Measurements from ENCODE around the gene KSR1.
"Not testable (repeated sequence)": the region's sequence is repeated elsewhere in the genome, so short reads cannot be mapped to it uniquely, and the experiment has no call there.

KSR1 gene

DNA sequence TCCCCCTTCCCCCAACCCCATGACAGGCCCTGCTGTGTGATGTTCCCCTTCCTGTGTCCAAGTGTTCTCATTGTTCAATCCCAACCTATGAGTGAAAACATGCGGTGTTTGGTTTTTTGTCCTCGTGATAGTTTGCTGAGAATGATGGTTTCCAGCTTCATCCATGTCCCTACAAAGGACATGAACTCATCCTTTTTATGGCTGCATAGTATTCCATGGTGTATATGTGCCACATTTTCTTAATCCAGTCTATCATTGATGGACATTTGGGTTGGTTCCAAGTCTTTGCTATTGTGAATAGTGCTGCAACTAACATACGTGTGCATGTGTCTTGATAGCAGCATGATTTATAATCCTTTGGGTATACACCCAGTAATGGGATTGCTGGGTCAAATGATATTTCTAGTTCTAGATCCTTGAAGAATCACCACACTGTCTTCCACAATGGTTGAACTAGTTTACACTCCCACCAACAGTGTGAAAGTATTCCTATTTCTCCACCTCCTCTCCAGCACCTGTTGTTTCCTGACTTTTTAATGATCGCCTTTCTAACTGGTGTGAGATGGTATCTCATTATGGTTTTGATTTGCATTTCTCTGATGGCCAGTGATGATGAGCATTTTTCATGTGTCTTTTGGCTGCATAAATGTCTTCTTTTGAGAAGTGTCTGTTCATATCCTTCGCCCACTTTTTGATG lies 28.9 kb upstream of the KSR1 start:
- not testable (repeated sequence) for DNase-seq

DNA sequence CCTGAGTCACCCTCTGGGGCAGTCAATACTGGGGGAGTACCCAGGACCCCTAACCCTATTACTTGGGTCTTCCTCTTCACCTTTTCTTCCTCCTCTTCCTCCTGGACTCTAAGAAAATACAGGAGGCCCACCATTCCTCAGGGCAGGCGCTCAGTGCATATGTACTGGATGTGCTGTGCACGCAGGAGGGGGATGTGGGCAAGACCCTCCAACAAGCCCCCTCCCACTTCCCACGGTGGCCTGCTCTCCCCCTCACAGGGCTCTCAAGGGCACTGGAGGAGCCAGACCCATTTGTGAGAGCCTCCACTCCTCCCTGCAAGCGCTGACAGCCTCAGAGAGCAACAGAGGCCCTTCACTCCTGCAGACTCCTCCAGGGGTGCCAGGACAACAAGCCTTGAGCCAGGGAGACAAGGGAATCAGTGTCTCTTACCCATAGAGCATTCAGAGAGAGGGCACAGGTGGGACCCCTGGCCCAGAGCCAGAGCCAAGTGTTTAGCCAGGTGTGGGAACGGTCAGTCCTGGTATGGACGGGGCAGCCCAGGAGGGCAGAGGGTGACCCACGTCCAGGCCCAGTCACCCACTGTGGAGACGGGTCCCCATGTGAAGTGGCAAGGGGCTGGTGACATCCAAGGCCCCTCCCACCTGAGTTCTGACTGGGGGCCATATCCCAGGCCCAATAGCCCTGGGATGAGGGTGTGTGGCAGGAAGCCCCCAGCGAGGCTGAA lies 27.3 kb upstream of the KSR1 start:
- DNase-seq: no peak

DNA sequence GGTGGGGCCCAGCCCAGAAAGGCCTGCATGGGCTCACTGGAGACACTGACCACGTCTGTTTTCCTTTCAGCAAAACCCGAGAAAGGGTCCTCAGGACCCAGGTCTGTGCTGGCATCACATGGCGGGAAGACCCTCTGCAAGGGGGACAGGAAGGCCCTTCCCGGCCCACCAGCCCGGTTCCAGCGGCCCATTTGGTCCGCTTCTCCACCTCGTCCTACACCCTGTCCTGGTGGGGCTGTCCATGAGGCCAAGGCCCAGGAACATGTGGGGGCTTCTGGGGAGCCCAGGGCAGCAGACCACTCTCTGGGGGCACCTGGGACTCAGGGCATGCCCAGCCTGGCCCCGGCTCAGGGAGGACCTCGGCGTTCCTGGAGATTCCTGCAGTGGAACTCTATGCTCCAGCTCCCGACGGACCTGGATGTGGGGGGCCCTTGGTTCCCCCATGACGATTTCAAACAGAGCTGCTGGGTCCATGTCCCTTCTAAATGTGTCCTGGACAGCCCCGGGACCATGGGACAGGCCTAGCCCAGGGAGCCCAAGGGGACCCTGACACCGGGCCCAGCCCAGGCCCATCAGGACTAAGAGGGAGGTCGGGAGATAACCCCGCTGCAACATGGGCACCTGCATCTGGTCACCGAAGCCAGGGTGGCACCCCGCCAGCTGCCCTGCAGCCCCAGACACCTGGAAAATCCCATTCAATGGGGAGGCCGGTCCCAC lies 26.4 kb upstream of the KSR1 start:
- no peak for DNase-seq

DNA sequence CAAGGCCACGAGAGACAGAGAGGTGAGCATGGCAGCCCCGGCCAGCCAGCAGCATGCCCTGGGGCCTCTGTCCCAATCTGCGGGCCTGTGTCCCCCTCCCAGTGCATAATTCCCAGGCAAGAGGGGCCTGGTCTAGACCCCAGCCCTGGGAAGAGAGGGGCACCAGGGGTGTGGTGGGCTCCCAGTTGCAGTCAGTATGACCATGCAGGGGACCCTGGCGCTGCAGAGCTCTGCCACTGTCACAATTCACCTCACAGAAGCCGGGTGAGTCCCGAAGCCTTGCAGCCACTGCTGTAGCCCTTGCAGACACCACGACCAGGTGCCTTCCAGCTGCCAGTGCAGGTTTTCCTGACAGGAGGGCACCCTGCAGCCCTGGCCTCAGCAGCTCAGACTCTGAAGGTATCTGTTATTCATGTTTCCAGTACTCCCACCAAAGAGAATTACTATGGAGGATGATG lies 25.8 kb upstream of the KSR1 start:
- DNase-seq: no peak

DNA sequence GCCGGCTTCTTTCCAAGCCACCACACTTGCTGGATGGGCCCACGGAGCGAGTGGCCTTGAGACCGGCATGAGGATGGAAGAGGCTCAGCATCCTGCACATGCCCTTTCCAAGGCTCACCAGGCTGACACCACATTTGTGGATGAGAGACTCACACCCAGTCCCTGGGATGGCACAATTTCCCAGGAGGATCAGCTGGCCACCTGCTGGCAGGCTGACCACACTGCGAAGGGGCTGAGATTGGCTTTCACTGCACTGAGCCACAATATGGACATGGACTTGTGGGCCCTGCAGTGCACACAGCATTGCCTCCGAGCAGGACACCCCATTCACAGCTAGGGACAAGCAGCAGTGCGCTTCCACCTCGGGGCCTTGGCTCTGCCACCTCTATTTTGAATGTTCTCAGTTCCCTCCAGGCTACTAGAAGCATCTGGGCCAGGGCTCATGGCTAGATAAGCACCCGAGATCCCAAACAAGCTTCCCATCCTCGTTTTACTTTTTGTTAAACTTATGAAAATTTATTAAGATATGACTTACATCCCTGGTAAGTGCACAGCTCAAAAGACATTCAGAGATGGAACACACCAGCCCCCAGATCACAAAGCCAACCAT lies 25.3 kb upstream of the KSR1 start:
- DNase-seq: peak; percentile 74

DNA sequence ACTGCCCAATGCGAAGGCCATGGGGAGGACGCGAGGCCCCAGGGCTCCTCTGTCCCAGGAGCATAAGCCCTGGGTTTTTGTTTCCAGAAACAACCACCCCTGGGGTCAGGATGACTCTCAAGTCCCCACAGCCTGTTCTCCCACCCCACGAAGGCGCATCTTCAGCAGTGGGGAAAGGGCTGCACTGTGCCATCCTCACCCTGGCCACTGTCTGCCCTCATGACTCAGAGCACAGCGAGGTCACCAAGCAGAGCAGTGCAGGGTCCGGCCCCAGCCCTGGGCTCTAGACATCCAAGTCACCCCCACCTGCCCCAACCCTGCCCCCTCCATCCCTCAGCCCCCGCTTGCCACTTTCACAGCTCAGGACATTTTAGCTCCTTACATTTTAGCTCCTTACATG lies 22.7 kb upstream of the KSR1 start:
- DNase-seq: no peak

DNA sequence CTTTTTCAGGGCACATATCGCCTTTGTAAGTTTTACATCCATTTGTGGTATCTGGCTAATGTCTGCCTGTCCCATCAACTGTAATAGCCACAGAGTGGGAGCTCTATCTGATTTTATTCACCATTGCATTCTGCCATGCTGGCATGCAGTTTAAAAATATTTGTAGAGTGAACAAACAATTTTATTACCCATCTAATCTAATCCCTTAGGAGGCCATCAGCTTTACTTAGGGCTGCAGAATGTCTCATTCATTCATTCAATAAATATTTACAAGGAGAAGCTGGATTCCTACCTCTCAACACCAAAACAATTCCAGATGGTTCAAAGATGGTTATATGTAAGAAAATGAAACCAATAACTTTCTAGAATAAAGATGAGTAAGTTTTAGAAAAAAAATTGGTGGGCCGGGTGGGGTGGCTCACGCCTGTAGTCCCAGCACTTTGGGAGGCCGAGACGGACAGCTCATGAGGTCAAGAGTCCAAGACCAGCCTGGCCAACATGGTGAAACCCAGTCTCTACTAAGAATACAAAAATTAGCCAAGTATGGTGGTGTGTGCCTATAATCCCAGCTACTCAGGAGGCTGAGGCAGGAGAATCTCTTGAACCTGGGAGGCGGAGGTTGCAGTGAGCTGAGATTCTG lies 20.7 kb upstream of the KSR1 start:
- not testable (repeated sequence) for DNase-seq

DNA sequence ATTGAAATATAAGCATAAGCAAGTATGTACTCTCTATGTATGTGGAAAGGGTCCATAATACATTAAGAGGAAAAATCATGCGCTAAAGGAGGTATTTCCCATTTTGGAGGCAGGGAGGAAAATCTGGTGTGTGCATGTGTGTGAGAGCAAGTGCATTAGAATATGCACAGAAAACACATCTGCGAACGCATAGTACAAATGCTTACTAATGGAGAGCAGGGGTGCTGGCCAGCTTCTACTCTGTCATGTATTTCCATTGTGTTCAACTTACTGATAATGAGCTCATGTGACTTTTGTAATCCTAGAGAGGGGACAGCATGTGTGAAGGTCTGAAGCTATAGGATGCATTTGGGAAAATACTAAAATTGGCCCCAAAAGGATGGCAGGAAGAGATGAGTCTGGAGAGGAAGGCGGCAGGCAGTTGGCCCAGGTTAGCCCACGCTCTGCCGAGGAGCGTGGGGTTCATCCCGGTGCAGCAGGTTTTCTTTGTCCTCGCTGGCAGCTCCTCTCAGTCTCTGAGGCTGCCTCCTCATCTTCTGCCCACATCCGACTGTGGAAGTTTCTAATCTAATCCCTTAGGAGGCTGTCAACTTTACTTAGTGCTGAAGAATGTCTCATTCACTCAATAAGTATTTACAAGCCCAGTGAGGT lies 17.8 kb upstream of the KSR1 start:
- DNase-seq: no peak

DNA sequence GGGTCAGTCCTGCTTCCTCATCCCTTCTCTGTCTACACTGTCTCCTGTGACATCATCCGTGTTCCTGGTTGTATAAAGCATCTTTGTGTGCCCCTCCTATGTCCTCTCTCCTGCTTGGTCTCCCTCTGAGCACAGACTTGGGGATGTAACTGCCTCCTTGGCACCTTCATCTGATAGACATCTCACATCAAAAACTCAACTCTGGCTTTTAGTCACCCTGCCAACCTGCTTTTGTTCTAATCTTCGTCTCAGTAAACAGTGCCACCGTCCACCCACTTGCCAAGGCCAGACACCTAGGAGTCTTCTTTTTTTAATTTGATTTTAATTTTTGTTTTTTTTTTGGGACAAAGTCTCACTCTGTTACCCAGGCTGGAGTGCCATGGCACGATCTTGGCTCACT lies 16.9 kb upstream of the KSR1 start:
- no peak for DNase-seq

DNA sequence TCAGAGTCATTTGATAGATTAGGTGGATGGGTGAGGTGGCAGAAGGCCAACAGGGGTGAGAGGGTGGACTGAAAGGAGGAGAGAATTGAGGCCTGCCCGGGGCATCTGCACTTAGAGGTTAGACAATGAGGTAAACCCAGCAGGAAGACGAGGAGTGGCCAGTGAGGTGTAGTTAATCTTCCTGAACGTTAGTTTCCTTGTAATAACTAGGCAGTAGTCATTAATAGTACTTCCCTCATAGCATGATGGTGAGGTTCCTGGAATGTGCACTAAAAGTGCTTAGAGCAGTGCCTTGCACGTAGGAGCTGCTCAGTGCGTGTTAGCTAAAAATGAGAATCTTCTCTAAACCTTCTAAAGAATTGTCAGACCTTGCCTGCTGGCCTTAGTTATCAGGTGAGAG lies 13.5 kb upstream of the KSR1 start:
- no peak for DNase-seq

DNA sequence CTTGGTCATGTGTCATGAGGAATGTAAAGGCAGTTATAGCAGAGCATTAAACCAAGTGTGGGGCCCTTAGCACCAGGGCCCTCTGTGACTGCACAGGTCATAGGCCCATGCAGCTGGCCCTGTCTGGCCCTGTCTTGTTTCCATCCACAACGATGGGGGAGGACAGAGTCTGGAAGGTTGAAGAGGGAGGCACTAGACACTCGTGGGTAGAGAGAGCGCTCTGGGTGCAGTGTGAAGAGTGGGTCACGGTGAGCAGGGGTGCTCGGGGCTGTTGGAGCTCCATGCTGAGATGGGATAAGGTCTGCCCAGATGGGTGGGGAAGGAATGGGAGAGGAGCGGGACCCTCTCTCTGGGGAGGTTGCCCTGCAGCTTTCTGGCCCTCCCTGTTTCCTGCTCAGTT lies 12.8 kb upstream of the KSR1 start:
- no peak for DNase-seq

DNA sequence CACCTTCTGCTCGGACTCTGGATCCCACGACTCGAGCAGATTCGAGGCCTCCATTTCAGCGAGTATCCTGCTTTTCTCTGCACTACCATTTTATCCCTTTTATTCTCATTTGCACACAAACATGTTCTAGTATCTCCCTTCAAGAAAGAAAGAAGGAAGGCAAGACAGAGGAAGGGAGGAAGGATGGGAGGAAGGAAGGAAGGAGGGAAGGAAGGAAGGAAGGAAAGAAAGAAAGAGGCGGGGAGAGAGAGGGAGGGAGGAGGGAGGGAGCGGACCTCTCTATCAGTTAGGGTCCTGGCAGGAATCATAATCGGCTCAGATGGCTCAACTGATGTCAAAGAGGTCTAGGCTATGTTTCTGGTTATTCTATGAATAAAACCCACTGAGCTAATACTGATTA lies 10.3 kb upstream of the KSR1 start:
- DNase-seq: no peak

DNA sequence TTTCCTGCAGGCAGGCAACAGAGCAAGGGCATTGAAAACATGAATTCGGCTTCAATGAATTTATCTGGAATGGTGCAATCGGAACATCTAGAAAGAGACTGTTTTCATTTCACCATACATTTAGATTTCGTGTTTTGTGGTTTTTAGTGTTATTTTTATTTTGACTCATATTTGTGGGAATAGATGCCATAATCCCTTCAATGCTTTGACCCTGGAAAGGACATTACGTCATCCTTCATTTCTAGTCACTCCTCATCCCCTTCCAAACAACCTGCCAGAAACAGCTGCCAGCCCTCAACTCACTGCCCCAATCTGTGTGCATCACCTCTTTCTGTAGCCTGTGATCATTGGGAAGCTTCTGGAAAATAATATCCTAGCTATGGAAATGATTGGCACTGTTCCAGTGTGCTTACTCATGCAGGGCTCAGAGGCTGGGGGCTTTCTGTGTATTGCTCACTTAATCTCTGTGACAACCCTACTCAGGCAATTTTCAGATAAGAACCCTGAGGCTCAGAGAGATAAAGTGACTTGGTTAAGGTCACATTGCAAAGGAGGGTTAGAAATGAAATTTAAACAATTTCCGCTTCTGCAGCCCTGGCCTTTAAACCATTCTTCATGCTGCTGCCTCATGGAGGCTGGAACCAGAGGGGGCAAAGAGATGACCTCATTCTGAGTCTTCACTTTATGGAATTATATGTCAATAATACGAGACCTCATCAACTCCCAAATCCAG lies 9.5 kb upstream of the KSR1 start:
- DNase-seq: no peak

DNA sequence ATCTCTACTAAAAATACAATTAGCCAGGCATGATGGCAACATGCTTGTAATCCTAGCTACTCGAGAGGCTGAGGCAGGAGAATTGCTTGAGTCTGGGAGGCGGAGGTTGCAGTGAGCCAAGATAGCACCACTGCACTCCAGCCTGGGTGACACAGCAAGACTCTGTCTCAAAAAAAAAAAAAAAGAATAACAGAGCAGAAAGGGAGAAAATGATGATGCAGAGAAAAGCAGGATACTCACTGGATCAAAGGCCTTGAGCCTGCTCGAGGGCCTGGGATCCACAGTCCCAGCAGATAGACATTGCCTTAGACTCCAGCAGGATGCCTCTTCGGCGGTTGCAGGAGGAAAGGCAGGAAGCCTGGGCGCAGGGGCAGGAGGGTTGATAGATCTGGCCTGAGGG lies 7.7 kb upstream of the KSR1 start:
- not testable (repeated sequence) for DNase-seq

DNA sequence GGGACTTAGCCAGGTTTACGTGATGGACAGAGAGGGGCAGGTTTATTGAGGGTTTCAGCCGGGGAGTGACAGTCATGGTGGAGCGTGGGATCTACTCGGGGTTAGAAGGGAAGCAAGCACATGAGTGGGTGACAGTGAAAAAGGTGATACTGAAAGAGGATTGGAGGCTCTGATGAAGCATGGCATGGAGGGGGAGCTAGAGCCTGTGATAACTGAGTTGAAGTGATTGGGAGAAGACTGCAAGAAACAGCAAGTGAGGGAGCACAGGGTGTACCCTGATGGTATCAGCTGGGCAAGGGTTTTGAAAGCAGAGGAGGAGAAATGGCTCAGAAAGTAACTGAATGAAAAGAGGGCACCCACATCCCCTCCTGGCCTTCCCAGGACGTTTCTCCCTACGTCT lies 6.7 kb upstream of the KSR1 start:
- DNase-seq: no peak

DNA sequence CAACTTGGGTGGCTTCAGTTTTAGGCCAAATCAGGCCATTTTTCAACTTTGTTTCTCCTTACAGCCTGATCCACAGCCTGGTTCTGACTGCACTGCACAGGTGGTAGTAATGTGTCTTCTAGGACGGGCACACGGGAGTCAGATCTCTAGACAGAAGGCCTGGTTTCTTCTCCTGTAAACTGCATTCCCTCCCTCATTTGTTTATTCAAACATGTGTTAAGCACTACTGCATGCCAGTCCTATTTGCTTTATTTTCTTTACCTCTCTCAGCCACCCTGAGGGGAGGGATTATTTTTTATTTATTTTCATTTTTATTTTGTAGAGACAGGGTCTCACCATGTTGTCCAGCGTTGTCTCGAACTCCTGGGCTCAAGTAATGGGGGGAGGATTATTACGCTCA lies 6.3 kb upstream of the KSR1 start:
- no peak for DNase-seq

DNA sequence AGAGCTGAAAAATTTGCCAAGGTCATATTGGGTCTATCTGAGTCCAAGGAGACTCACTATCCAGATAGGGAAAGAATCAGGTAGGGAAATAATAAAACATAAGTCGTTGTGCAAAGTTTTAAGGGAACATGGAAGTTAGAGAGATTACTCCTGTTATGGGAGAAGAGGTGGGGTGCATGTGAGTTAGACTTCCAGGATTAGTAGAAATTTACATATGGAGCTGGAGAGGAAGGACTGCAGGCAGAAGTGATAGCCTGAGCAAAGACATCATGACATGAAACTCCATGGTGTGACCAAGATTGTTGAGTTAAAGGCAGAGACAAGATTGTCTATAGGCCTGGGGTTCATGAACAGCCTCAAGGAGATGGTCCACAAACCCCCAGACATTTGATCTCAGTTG lies 5.8 kb upstream of the KSR1 start:
- no peak for DNase-seq

DNA sequence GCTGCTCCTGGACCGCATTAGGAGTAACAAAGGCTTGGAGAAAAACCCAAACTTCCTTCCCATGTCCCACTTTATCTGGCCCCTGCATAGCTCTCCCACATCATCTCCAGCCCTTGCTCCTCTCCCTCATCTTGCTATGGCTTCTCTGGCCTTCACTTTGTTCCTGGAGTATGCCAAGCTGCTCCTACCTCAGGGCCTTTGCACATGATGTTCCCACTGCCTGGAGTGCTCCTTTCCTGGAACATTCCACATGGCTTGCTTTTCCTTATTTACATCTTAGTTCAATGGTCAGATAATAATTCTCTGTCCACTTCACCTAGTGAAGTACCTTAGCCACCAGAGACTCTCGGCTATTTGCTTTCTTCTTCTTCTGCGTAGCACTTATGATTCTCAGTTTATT lies 4.3 kb upstream of the KSR1 start:
- no peak for DNase-seq

DNA sequence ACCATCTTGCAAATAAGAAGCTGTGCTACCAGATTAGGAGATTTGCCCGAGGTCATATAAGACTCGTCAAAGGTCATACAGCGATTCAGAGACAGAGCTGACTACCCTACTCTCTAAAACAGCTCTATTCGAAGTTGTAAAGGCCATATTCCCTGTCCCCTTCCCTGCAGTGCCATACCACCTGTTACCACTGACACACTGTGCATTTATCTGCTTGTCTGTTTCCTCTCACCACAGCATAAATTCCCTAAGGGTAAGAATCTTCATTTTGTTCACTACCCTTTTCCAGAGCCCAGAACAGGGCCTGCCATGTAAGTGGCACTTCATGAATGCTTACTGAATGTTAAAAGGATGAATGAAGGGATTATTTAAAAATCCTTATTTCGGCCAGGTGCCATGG lies 3.4 kb upstream of the KSR1 start:
- DNase-seq: peak; percentile 24

DNA sequence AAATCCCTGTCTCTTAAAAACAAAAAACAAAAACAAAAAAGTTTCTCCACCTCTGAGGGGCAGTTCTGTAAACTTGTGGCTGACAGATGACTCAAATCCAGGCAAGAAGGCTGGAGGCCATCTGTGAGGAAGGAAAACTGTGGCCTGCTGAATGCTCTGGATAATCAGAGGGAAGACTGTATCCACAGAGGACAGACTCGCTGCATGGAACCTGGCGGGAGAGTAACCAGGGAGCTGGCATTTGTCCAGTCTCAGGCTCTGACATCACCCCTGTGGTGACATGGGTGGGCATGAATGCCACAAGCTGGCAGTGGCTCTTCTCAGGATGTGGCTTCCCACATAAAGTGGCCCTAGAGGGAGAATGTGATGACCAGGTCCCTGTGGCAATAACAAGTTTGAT lies 2.8 kb upstream of the KSR1 start:
- DNase-seq: no peak

DNA sequence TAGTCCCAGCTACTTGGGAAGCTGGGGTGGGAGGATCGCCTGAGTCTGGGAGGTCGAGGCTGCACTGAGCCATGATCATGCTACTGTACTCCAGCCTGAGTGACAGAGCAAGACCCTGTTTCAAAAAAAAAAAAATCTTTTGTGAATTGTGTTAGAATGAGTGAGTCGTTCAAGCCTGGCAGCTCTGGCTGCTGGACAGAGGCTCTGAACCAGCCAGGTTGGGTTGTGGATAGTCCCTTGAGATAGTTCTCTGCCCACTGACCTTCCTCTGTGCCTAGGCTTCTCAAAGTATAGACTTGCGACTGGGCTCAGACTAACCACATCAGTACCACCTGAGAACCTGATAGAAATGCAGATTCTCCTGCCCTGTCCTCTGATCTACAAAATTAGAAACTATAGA lies 2.2 kb upstream of the KSR1 start:
- no peak for DNase-seq

Data from DMS53 (cell line).